ENCODE measurements around the gene NIM1K.

DNA sequence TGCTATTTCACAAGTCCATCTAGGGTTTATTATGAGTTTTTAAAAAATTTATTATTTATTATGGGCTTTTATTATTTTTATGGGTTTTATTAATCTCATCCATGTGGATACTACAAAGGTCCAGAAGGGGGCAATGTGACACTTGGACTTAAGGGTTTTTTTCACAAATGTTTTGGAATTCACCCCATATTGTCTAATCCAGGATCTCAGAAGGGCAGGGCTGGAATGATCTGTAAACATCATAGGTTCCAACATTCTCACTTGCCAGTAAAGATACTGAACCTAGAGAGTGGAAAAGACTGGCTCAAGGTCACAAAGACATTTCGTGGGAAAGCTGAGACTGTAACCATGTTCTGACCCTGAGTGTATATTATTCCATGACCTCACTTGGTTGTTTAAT is 35.6 kb downstream of the NIM1K start:
- TF ChIP-seq, protein P1, sequence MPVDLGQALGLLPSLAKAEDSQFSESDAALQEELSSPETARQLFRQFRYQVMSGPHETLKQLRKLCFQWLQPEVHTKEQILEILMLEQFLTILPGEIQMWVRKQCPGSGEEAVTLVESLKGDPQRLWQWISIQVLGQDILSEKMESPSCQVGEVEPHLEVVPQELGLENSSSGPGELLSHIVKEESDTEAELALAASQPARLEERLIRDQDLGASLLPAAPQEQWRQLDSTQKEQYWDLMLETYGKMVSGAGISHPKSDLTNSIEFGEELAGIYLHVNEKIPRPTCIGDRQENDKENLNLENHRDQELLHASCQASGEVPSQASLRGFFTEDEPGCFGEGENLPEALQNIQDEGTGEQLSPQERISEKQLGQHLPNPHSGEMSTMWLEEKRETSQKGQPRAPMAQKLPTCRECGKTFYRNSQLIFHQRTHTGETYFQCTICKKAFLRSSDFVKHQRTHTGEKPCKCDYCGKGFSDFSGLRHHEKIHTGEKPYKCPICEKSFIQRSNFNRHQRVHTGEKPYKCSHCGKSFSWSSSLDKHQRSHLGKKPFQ (tag by site-specific recombination; IDR thresholded peaks at IDR 0.05): no peak
- TF ChIP-seq, protein P2, sequence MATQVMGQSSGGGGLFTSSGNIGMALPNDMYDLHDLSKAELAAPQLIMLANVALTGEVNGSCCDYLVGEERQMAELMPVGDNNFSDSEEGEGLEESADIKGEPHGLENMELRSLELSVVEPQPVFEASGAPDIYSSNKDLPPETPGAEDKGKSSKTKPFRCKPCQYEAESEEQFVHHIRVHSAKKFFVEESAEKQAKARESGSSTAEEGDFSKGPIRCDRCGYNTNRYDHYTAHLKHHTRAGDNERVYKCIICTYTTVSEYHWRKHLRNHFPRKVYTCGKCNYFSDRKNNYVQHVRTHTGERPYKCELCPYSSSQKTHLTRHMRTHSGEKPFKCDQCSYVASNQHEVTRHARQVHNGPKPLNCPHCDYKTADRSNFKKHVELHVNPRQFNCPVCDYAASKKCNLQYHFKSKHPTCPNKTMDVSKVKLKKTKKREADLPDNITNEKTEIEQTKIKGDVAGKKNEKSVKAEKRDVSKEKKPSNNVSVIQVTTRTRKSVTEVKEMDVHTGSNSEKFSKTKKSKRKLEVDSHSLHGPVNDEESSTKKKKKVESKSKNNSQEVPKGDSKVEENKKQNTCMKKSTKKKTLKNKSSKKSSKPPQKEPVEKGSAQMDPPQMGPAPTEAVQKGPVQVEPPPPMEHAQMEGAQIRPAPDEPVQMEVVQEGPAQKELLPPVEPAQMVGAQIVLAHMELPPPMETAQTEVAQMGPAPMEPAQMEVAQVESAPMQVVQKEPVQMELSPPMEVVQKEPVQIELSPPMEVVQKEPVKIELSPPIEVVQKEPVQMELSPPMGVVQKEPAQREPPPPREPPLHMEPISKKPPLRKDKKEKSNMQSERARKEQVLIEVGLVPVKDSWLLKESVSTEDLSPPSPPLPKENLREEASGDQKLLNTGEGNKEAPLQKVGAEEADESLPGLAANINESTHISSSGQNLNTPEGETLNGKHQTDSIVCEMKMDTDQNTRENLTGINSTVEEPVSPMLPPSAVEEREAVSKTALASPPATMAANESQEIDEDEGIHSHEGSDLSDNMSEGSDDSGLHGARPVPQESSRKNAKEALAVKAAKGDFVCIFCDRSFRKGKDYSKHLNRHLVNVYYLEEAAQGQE (tag by site-specific recombination; IDR thresholded peaks at IDR 0.05): no peak
- TF ChIP-seq, protein P3, sequence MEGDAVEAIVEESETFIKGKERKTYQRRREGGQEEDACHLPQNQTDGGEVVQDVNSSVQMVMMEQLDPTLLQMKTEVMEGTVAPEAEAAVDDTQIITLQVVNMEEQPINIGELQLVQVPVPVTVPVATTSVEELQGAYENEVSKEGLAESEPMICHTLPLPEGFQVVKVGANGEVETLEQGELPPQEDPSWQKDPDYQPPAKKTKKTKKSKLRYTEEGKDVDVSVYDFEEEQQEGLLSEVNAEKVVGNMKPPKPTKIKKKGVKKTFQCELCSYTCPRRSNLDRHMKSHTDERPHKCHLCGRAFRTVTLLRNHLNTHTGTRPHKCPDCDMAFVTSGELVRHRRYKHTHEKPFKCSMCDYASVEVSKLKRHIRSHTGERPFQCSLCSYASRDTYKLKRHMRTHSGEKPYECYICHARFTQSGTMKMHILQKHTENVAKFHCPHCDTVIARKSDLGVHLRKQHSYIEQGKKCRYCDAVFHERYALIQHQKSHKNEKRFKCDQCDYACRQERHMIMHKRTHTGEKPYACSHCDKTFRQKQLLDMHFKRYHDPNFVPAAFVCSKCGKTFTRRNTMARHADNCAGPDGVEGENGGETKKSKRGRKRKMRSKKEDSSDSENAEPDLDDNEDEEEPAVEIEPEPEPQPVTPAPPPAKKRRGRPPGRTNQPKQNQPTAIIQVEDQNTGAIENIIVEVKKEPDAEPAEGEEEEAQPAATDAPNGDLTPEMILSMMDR (tag by site-specific recombination; IDR thresholded peaks at IDR 0.05): no peak
- TF ChIP-seq ZNF701 (tag by site-specific recombination; IDR thresholded peaks at IDR 0.05) (no peak), ZNF302 (tag by site-specific recombination; IDR thresholded peaks at IDR 0.05; ENCODE audit: low read depth) (no peak), ZNF24 (tag by site-specific recombination; IDR thresholded peaks at IDR 0.05) (no peak), YY1 (tag by site-specific recombination; IDR thresholded peaks at IDR 0.05) (no peak), ZNF2 (tag by site-specific recombination; IDR thresholded peaks at IDR 0.05) (no peak), BCL11A (tag by site-specific recombination; IDR thresholded peaks at IDR 0.05; ENCODE audit: low read depth) (no peak), MYNN (tag by site-specific recombination; IDR thresholded peaks at IDR 0.05; ENCODE audit: borderline replicate concordance) (no peak)
- TF ChIP-seq, protein P4, sequence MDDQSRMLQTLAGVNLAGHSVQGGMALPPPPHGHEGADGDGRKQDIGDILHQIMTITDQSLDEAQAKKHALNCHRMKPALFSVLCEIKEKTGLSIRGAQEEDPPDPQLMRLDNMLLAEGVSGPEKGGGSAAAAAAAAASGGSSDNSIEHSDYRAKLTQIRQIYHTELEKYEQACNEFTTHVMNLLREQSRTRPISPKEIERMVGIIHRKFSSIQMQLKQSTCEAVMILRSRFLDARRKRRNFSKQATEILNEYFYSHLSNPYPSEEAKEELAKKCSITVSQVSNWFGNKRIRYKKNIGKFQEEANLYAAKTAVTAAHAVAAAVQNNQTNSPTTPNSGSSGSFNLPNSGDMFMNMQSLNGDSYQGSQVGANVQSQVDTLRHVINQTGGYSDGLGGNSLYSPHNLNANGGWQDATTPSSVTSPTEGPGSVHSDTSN (CRISPR knock-in tag; IDR thresholded peaks at IDR 0.05): no peak
